Activated naive CD4-positive, alpha-beta T cell treated with anti-CD3 and anti-CD28 coated beads, Interleukin-2, amount 50 U/mL, for 72 hours (primary cell): ENCODE results near the gene C7orf33. TPM values are rescaled to one million over a fixed set of nuclear protein-coding genes. Genes with fewer than 3 reads are reported as not detected.
"Not testable (repeated sequence)": the region's sequence is repeated elsewhere in the genome, so short reads cannot be mapped to it uniquely, and the experiment has no call there.

Experiments used
- ATAC-seq, 2 donors: fragments of 150-1000 bp; cut with Tn5 transposase; 2 replicates each; pipeline ENCODE4 v1.10.0; 2021; ENCODE audit warnings: mild to moderate bottlenecking in 2 of 2, moderate library complexity in 2 of 2
- DNase-seq, 2 donors: peaks; one replicate each; pipeline ENCODE4 v3.0.0; 2021 to 2022; ENCODE audit warnings: low spot score in 2 of 2
- H3K27ac Mint-ChIP-seq, 2 donors: one replicate each; pipeline ENCODE4 v1.8.0; 2022; ENCODE audit warnings: mild to moderate bottlenecking in 2 of 2, mixed read lengths in 2 of 2
- H3K36me3 Mint-ChIP-seq, 2 donors: one replicate each; pipeline ENCODE4 v1.8.0; 2022; ENCODE audit warnings: mixed read lengths in 2 of 2
- H3K9me3 Mint-ChIP-seq, 2 donors: one replicate each; pipeline ENCODE4 v1.8.0; 2022; ENCODE audit warnings: mixed read lengths in 2 of 2
- total RNA-seq, 2 donors: library from RNA; stranded (reverse); gene quantifications; one replicate each; pipeline ENCODE4 v1.2.3, GENCODE V29; 2022

C7orf33 gene
- total RNA-seq, 2 donors from 2014 or later: not detected

DNA sequence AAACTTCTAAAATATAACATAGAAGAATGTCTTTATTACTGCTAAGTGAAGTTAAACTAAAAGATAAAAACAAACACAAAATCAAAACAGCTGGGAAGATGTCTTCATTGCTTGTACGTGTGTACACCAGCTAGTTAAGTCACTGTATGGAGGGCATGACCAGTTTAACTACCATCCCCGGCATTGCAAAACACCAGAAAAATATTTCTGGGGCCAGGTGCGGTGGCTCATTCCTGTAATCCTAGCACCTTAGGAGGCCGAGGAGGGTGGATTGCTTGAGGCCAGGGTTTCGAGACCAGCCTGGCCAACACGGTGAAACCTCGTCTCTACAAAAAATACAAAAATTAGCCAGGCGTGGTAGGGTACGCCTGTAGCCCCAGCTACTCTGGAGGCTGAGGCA lies 19.2 kb upstream of the C7orf33 start:
- Mint-ChIP-seq H3K27ac (no peak overlapping the region), H3K9me3 (no peaks in the 10 kb centered on the region), H3K36me3 (no peaks in the 10 kb centered on the region)
- DNase-seq (no peak), ATAC-seq (no peak)

DNA sequence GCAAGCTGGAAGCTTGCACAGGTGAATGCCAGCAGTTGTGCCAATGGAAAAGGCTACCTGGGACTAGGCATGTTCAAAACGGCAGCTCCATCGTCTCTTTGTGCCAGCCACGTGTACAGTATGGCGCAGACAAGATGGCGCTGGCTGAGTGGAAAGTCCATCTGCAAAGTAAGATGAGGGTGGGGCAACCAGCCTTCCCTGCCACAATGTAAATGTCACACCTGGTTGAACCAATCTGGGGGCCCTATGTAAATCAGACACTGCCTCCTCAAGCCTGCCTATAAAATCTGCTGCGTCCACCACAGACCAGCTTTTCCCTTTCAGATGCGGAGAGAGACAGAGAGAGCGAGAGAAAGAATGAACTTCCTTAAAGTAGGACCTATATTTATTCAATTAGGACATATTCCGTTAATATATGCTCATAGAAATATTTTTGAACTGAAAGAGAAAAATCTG lies 18.5 kb upstream of the C7orf33 start:
- Mint-ChIP-seq H3K36me3 (no peaks in the 10 kb centered on the region), H3K27ac (no peak overlapping the region), H3K9me3 (no peaks in the 10 kb centered on the region)
- DNase-seq (no peak), ATAC-seq (no peak)

DNA sequence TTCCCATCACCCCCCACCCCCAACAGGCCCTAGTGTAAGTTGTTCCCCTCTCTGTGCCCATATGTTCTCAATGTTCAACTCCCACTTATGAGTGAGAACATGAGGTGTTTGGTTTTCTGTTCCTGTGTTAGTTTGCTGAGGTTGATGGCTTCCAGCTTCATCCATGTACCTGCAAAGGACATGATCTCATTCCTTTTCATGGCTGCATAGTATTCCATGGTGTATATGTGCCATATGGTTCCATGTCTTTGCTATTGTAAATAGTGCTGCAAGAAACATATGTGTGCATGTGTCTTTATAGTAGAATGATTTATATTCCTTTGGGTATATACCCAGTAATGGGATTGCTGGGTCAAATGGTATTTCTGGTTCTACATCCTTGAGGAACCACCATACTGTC lies 17.0 kb upstream of the C7orf33 start:
- not testable (repeated sequence) for H3K36me3 Mint-ChIP-seq, ATAC-seq, H3K9me3 Mint-ChIP-seq, H3K27ac Mint-ChIP-seq, DNase-seq

DNA sequence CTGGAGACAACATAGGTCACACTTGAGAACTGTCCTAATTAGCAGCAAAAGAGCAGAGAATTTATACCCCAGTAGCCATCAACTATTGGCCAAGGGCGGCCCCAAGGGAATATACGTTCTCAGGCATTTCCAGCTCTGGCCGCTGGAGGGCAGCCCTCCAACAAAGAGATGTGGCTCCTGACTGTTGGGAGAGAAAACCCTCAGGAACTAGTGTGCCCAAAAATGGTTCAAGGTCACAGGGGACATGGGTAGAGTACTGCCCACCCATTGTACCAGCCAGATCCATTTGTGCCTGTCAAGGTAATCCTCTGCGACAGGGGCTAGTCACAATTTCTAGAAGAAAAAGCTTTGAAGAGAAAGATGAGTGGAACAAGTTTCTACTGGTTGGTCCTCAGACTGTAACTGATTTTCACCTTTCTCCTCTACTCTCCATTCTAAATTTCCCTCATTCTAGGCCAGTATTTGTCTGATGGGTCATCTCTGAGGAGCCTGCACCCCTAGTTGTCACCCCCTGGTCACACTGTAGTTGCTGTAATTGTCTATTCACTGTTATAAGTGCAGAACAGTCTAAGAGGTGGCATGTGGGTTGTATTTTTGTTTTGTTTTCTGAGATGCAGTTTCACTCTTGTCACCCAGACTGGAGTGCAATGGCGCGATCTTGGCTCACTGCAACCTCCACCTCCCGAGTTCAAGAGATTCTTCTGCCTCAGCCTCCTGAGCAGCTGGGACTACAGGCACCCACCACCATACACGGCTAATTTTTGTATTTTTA lies 14.7 kb upstream of the C7orf33 start:
- peak; percentile 71 to 77 for DNase-seq
- Mint-ChIP-seq H3K27ac (no peak overlapping the region), H3K9me3 (peaks cover 0 to 5% of the 10 kb centered on the region in 2 donors), H3K36me3 (no peaks in the 10 kb centered on the region)
- peak; percentile 85 to 89 for ATAC-seq

DNA sequence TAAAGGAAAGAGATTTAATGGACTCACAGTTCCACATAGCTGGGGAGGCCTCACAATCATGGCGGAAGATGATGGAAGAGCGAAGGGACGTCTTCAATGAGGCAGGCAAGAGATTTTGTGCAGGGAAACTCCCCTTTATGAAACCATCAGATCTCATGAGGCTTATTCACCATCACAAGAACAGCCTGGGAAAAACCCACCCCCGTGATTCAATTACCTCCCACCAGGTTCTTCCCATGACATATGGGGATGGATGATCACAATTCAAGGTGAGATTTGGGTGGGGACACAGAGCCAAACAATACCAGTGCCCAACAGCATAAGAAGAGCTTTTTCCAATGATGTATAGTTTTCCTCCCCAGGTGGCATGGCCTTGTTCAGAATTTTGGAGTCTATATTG lies 11.2 kb upstream of the C7orf33 start:
- peak in 1 of 2 donors; percentile 30 for ATAC-seq
- no peak for DNase-seq
- H3K9me3 Mint-ChIP-seq: peaks cover 0 to 5% of the 10 kb centered on the region in 2 donors
- no peak overlapping the region for H3K27ac Mint-ChIP-seq
- no peaks in the 10 kb centered on the region for H3K36me3 Mint-ChIP-seq

DNA sequence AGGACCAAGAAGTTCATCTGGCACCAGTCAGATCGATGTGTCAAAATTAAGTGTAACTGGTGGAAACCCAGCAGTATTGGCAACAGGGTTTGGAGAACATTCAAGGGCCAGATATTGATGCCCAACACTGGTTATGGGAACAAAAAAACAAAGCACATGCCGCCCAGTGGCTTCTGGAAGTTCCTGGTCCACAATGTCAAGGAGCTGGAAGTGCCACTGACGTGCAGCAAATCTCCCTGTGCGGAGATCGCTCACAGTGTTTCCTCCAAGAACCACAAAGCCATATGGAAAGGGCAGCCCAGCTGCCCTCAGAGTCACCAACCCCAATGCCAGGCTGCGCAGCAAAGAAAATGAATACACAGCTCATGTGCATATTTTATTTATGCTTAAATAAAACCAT lies 10.1 kb upstream of the C7orf33 start:
- no peak for ATAC-seq

DNA sequence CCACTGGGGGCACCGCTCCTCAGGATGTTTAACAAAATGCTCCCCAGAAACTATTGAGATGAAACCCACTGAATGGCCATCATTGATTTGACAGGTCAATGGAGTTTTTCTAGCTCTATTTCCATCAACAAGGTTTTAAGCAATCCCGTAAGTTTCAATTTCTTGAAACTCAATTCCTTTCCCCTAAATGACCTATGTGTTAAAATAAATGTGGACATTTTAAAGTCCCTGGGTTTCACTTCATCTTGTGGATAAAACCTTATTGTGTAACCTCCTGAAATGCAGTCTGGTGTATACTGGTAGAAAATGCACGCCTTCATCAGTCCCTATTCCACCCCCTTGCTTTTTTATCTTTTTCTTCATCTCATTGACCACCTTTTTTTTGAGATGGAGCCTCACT lies 8.9 kb upstream of the C7orf33 start:
- Mint-ChIP-seq H3K9me3 (peaks cover 0 to 5% of the 10 kb centered on the region in 2 donors), H3K36me3 (no peaks in the 10 kb centered on the region), H3K27ac (no peak overlapping the region)
- DNase-seq: no peak
- no peak for ATAC-seq

More for the DNA sequence above, 10.1 kb upstream of the C7orf33 start:
- Mint-ChIP-seq H3K36me3 (no peaks in the 10 kb centered on the region), H3K27ac (no peak overlapping the region), H3K9me3 (peaks cover 0 to 5% of the 10 kb centered on the region in 2 donors)
- DNase-seq: no peak

DNA sequence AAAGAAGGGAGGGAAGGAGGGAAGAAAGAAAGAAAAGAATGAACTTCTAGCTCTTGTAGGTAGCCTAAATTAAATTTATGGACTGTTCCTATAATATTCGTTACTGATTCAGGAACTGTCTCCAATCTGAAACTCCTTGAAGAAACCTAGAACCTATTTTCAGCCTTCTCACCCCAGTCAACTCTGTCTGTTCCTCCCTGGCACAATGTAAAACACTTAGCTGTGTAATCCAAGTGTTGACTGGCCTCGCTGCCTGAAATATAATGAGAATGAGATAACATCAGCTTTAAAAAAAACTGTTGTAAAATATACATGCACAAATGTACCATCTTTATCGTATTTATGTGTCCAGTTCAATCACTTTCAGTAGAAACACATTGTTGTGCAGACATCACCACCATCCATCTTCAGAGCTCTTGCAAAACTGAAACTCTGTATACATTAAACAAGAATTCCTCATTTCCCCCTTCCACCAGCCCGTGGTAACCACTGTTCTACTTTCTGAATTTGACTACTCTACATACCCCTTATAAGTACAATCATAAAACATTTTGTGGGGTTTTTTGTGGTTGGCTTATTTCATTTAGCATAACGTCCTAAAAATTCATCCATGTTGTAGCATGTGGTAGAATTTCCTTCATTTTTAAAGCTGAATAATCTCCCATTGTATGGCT lies 6.3 kb upstream of the C7orf33 start:
- H3K27ac Mint-ChIP-seq: no peak overlapping the region
- ATAC-seq: peak; percentile 85 to 98
- DNase-seq: no peak
- peaks cover 0 to 2% of the 10 kb centered on the region in 2 donors for H3K9me3 Mint-ChIP-seq
- no peaks in the 10 kb centered on the region for H3K36me3 Mint-ChIP-seq

DNA sequence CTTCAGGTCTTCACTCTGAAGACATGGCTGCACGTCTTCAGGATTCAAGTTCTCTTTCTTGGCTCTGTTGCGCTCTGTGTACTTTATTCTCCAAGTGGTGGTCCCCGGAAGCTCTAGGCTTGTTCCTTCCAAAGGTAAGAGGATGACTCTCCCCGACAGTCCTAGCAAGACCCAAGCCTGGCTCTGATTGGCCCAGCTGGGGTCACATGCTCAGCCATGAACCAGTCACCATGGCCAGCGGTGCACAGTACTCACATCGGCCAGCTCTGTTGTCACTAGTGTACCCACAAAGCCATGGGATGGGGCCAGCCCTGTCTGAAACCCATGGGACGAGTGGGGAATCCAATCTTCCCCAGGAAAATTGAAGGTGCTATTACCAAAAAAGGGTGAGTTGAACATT lies 5.2 kb upstream of the C7orf33 start:
- DNase-seq (no peak), ATAC-seq (no peak)
- Mint-ChIP-seq H3K36me3 (no peaks in the 10 kb centered on the region), H3K27ac (no peak overlapping the region), H3K9me3 (no peaks in the 10 kb centered on the region)

DNA sequence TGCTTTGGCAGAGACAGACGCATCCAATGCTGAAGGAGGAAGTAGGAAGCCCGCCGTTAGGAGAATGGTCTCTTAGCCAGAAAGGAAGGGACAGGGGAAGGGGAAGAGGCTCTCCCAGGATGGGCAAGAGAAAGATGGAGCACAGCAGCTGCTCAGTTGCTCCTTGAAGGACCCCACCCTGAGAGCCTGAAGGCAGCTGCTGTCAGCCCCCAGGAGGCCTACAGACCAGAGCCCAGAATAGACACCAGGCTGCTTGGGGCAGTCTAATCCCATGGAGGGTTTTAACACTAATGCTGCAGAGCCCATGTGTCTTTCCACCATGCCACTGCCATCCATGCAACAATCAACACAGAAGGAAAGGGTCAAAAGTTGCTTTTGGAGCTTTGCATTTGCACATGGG lies 3.5 kb upstream of the C7orf33 start:
- ATAC-seq: no peak
- no peak for DNase-seq
- H3K27ac Mint-ChIP-seq: no peak overlapping the region
- no peaks in the 10 kb centered on the region for H3K36me3 Mint-ChIP-seq
- no peaks in the 10 kb centered on the region for H3K9me3 Mint-ChIP-seq

DNA sequence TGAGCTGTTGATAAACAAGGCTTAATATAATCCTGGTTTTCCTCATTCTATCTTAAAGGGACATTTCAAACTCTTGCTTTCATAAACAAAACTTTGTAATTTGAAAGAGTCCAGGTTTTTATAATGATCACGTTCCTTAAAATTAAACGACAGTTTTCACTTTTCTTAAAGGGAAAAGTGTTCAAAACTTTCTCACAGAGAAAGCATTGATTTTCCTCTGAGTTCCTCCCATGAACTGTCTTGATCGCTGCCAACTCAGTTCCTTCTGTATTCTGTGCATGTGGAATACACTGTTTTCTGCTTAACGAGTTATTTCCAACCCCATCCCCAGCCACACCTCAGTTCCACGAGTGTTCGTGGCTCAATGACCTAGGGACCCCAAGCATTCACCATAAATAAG lies 2.4 kb upstream of the C7orf33 start:
- Mint-ChIP-seq H3K9me3 (no peaks in the 10 kb centered on the region), H3K36me3 (no peaks in the 10 kb centered on the region), H3K27ac (no peak overlapping the region)
- no peak for ATAC-seq
- DNase-seq: no peak

DNA sequence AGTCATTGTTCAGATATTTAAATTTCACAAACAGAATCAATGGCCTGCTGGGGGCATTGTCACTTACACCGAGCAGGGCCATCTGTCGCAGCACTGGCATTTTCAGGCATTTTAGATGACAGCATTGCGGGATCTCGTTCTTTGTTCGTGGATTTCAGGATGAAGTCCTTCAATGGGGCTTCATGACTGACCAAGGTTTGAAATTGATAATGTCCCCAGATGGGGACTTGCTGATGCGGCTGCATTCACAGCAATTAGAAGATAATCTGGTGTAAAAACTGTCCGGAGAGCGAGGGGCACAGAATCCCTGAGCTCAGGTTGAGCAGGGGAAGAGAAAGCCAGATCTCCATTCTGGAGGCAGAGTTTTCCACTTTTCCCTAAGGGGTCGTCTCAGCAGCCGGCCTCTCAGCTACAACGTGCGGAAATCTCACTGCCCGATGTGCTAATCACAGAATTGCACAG lies 1.9 kb upstream of the C7orf33 start:
- DNase-seq (no peak), ATAC-seq (no peak)
- Mint-ChIP-seq H3K36me3 (no peaks in the 10 kb centered on the region), H3K27ac (no peak overlapping the region), H3K9me3 (no peaks in the 10 kb centered on the region)

DNA sequence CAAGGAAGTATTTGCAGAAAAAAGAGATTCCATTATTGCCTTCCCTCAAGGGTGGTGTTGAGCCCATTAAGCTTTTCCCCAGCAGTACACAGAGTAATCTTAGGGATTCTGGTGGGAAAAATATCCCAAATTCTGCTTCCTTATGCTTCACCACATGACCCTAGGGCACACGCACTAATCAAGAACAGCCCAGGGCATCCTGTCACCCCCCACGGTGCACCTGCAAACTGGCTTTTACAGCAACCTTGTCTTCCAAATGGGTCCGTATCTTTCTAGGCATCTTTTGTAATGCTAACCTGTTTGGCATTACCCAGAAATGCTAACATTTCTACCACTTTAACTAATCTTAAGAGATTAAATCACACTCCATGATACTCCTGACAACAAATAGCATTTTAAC lies 926 bp upstream of the C7orf33 start:
- no peak for ATAC-seq
- Mint-ChIP-seq H3K36me3 (no peaks in the 10 kb centered on the region), H3K27ac (no peak overlapping the region), H3K9me3 (no peaks in the 10 kb centered on the region)
- no peak for DNase-seq

DNA sequence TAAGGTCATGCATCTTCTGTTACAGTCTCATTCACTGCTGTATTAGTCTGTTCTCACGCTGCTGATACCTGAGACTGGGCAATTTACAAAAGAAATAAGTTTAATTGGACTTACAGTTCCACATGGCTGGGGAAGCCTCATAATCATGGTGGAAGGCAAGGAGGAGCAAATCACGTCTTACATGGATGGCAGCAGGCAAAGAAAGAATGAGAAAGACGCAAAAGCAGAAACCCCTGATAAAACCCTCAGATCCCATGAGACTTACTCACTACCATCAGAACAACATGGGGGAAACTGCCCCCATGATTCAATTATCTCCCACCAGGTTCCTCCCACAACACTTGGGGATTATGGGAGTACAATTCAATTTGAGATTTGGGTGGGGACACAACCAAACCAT lies 5.8 kb downstream of the C7orf33 start:
- not testable (repeated sequence) for H3K27ac Mint-ChIP-seq, ATAC-seq, H3K36me3 Mint-ChIP-seq, H3K9me3 Mint-ChIP-seq, DNase-seq

DNA sequence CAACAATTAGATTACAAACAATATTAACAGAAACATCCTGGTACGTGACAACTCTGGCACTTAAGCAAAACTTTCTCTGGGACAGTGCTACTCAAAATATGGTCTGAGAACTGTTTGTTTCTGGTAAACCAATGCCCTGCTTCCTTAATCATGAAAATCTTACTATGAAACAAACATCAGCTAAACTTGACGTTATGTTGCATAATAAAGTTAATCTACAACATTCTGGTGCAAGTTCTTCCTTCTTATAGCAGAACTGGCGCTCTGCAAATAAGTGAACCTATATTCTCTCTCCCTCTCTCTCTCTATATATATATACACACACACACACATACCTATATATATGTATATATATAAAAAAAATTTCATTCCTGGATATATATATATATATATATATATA lies 7.8 kb downstream of the C7orf33 start:
- Mint-ChIP-seq H3K27ac (no peak overlapping the region), H3K9me3 (peaks cover 0 to 5% of the 10 kb centered on the region in 2 donors), H3K36me3 (no peaks in the 10 kb centered on the region)
- ATAC-seq (no peak), DNase-seq (no peak)

DNA sequence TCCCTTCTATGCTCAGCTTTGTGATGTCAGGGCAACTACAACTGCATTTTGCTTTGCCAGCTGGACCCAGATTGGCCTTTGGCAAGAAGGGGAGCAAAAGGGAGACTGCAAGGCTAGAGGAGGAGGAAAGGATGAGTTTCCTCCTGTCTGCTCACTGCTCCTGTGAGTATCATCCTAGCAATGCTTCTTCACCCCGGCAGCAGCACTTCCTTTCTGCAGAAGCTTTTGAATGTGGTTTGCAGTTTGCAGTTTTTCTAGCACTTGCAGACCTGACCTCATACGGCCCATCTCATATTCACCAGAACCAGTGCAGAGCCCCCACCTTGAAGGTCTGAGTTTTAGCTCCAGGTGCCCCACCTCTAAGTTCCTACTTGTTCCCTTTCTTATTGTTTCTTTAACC lies 14.8 kb downstream of the C7orf33 start:
- DNase-seq (no peak), ATAC-seq (no peak)
- no peak overlapping the region for H3K27ac Mint-ChIP-seq
- H3K9me3 Mint-ChIP-seq: peaks cover 9 to 16% of the 10 kb centered on the region in 2 donors
- peaks cover 0 to 19% of the 10 kb centered on the region in 2 donors for H3K36me3 Mint-ChIP-seq

DNA sequence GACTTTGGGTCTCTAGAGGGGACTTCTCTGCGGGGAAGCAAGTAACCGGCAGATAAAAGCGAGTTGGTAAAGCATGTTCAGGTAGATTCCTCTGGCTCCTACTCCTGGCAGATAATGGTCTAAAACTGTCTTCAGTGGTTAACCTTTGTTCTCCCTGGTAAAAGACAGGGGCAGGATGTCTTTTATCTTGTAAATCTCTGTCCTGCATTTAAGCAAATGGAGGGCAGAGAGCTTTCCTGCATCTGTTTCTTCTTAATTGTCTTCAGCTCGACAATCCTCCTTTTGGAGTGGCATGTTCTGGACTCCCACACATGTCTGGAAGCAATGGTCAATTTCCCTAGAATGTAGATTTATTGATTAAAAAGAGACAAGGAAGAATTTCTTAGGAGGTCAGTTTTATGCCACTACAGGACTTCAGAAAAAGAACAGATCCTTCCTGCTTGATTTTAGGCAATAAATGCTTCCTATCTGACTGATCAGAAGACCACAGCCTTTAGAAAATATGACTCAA lies 16.6 kb downstream of the C7orf33 start:
- no peak for DNase-seq
- Mint-ChIP-seq H3K27ac (no peak overlapping the region), H3K36me3 (peaks cover 0 to 19% of the 10 kb centered on the region in 2 donors), H3K9me3 (peaks cover 9 to 16% of the 10 kb centered on the region in 2 donors)
- no peak for ATAC-seq
